Activated T-cell treated with anti-CD3 and anti-CD28 coated beads, Interleukin-2, amount 50 U/mL, for 72 hours (primary cell): Measurements from ENCODE around the gene NOP53. TPM values are rescaled to one million over a fixed set of nuclear protein-coding genes. Genes with fewer than 3 reads are reported as not detected.
"Not testable (repeated sequence)": the region's sequence is repeated elsewhere in the genome, so short reads cannot be mapped to it uniquely, and the experiment has no call there.

ENCODE experiments used
- ATAC-seq, 2 donors: fragments of 150-1000 bp; cut with Tn5 transposase; replicated peaks in 1 of 2; 2 replicates each; pipeline ENCODE4 v1.10.0; 2021; ENCODE audit warnings: moderate library complexity in 2 of 2, mild to moderate bottlenecking in 1 of 2
- DNase-seq, 2 donors: peaks; one replicate each; pipeline ENCODE4 v3.0.0; 2021 to 2022; ENCODE audit warnings: mixed read lengths in 1 of 2
- H3K27ac Mint-ChIP-seq: one replicate; pipeline ENCODE4 v1.8.0; 2022; ENCODE audit warnings: mild to moderate bottlenecking, moderate library complexity, mixed read lengths
- H3K27me3 Mint-ChIP-seq: one replicate; pipeline ENCODE4 v1.8.0; 2022; ENCODE audit warnings: low read depth, mixed read lengths
- H3K36me3 Mint-ChIP-seq, 2 donors: one replicate each; pipeline ENCODE4 v1.8.0; 2022; ENCODE audit warnings: mixed read lengths in 2 of 2, mild to moderate bottlenecking in 1 of 2; ENCODE audit not compliant: insufficient read depth in 2 of 2
- H3K4me1 Mint-ChIP-seq: one replicate; pipeline ENCODE4 v1.8.0; 2022; ENCODE audit warnings: low read depth, mixed read lengths
- H3K4me3 Mint-ChIP-seq, 2 donors: one replicate each; pipeline ENCODE4 v1.8.0; 2022; ENCODE audit warnings: mild to moderate bottlenecking in 2 of 2, mixed read lengths in 2 of 2, moderate library complexity in 2 of 2
- H3K9me3 Mint-ChIP-seq, 2 donors: one replicate each; pipeline ENCODE4 v1.8.0; 2022; ENCODE audit warnings: mixed read lengths in 2 of 2
- total RNA-seq, 2 donors: library from RNA; stranded (reverse); gene quantifications; one replicate each; pipeline ENCODE4 v1.2.3, GENCODE V29; 2022

The NOP53 gene
- total RNA-seq, 2 donors from 2014 or later, result 405 to 415 TPM

- Mint-ChIP-seq H3K36me3 (no peaks in the 10 kb centered on the region), H3K4me1 (peaks cover 44% of the 10 kb centered on the region), H3K4me3 (no peak overlapping the region), H3K27ac (no peak overlapping the region), H3K27me3 (peaks cover 35% of the 10 kb centered on the region), H3K9me3 (no peaks in the 10 kb centered on the region)
- DNase-seq, result no peak
- no peak for ATAC-seq
These were observed 18.9 kb upstream of the NOP53 start for GRCh38 chr19:47726467-47726866.

DNA sequence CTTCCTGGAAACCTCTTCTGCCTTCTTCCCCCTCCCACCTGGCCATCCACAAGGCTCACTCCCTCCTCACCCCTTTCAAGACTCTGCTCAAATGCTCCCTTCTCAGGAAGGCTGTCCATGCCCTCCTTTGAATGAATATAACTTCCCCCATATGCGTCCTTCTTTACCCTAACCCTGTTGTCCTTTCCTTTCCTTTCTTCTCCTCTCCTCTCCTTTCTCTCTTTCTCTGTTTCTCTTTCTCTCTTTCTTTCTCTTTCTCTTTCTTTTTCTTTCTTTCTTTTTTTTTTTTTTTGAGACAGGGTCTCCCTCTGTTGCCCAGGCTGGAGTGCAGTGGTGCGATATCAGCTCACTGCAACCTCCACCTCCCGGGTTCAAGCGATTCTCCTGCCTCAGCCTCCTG lies 17.1 kb upstream of the NOP53 start:
- H3K4me3 Mint-ChIP-seq, result peak overlapping the region in 1 of 2 donors; percentile 27

GRCh38 chr19:47729468-47729798 lies 15.9 kb upstream of the NOP53 start:
- Mint-ChIP-seq H3K4me1 (peaks cover 26% of the 10 kb centered on the region), H3K36me3 (no peaks in the 10 kb centered on the region), H3K27me3 (peaks cover 35% of the 10 kb centered on the region), H3K4me3 (peak overlapping the region; percentile 93 to 94), H3K9me3 (no peaks in the 10 kb centered on the region), H3K27ac (no peak overlapping the region)
- peak in 1 of 2 donors; percentile 28 for DNase-seq
- ATAC-seq, result peak; percentile 62 to 67

More for the DNA sequence above, 17.1 kb upstream of the NOP53 start:
- peaks cover 35% of the 10 kb centered on the region for H3K27me3 Mint-ChIP-seq
- not testable (repeated sequence) for DNase-seq, H3K36me3 Mint-ChIP-seq, H3K9me3 Mint-ChIP-seq, ATAC-seq, H3K27ac Mint-ChIP-seq
- H3K4me1 Mint-ChIP-seq, result peaks cover 35% of the 10 kb centered on the region

DNA sequence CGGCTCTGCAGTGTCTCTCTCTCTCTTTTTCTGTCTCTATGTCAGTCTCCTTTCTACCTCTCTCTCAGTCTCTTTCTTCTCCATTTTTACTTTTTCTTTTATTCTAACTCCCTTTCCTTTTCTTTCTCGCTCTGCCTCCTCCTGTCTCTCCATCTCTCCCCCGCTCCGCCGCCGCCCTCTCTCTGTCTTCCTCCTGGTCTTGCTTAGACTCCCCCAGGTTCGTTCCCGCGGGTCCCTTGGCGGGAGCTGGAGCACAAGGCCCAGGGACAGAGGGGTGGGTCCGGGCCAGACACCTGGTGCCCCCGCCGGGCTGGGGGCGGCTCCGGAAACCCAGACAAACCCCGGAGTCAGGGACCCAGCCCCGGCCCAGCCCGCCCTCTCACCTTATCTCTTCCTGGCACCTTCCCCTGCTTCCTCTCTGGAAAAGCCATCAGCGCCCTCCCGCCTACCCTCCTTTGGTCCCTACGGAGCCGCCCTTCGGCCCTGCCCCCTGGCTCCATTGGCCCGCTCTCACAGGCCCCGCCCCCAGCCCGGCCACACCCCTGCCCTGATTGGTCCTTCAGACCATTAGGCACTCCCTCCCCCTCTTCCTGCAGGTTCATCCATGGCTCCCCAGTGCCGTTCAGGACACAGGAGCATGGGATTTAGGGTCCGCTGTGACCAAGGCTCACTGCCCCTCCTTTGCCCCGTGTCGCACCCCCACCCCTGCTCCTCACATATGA lies 15.4 kb upstream of the NOP53 start:
- no peaks in the 10 kb centered on the region for H3K9me3 Mint-ChIP-seq
- H3K27me3 Mint-ChIP-seq, result peaks cover 35% of the 10 kb centered on the region
- H3K27ac Mint-ChIP-seq, result no peak overlapping the region
- DNase-seq, result peak; percentile 74 to 75
- peak; percentile 91 to 93 for ATAC-seq
- H3K4me1 Mint-ChIP-seq, result peaks cover 26% of the 10 kb centered on the region
- no peaks in the 10 kb centered on the region for H3K36me3 Mint-ChIP-seq
- peak overlapping the region; percentile 93 to 94 for H3K4me3 Mint-ChIP-seq

DNA sequence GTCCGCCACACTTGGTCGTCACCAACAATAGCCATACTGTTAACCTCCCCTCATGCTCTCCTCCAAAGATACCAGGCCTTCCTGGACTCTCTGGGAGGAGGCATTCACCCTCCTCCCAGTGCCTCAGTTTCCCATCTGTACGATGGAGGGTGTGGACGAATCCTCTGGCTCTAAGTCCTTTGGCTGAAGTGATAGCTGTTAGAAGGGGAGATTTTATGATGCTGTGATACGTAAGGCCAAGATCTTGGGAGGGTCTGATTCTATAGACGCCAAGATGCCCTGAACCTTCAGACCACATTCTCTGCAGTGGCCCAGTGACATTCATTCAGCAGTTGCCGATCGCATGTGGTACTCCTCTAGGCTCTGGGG lies 14.8 kb upstream of the NOP53 start:
- Mint-ChIP-seq H3K27ac (no peak overlapping the region), H3K4me3 (peak overlapping the region; percentile 93 to 94), H3K9me3 (no peaks in the 10 kb centered on the region), H3K4me1 (peaks cover 26% of the 10 kb centered on the region), H3K36me3 (no peaks in the 10 kb centered on the region), H3K27me3 (peaks cover 35% of the 10 kb centered on the region)
- ATAC-seq, result no peak
- no peak for DNase-seq

GRCh38 chr19:47730910-47731309 lies 14.4 kb upstream of the NOP53 start:
- Mint-ChIP-seq H3K27ac (no peak overlapping the region), H3K4me1 (peaks cover 26% of the 10 kb centered on the region), H3K27me3 (peaks cover 35% of the 10 kb centered on the region), H3K4me3 (no peak overlapping the region), H3K36me3 (no peaks in the 10 kb centered on the region), H3K9me3 (no peaks in the 10 kb centered on the region)
- ATAC-seq, result no peak
- no peak for DNase-seq

GRCh38 chr19:47735131-47735530 lies 10.2 kb upstream of the NOP53 start:
- ATAC-seq, result no peak
- peaks cover 5% of the 10 kb centered on the region for H3K4me1 Mint-ChIP-seq
- H3K36me3 Mint-ChIP-seq, result no peaks in the 10 kb centered on the region
- no peak for DNase-seq
- H3K9me3 Mint-ChIP-seq, result no peaks in the 10 kb centered on the region
- peaks cover 9% of the 10 kb centered on the region for H3K27me3 Mint-ChIP-seq
- no peak overlapping the region for H3K4me3 Mint-ChIP-seq
- no peak overlapping the region for H3K27ac Mint-ChIP-seq

- no peak overlapping the region for H3K4me3 Mint-ChIP-seq
These were observed 4.4 kb upstream of the NOP53 start for GRCh38 chr19:47740866-47741519.

GRCh38 chr19:47741544-47742140 lies 3.7 kb upstream of the NOP53 start:
- DNase-seq, result no peak
- H3K4me1 Mint-ChIP-seq, result peaks cover 42% of the 10 kb centered on the region
- H3K27me3 Mint-ChIP-seq, result no peaks in the 10 kb centered on the region
- no peaks in the 10 kb centered on the region for H3K9me3 Mint-ChIP-seq
- H3K27ac Mint-ChIP-seq, result no peak overlapping the region
- ATAC-seq, result no peak
- H3K4me3 Mint-ChIP-seq, result peak overlapping the region in 1 of 2 donors; percentile 3
- H3K36me3 Mint-ChIP-seq, result peaks cover 0 to 3% of the 10 kb centered on the region in 2 donors

More at GRCh38 chr19:47740866-47741519, 4.4 kb upstream of the NOP53 start:
- H3K27me3 Mint-ChIP-seq, result no peaks in the 10 kb centered on the region
- DNase-seq (no peak), ATAC-seq (no peak)
- H3K36me3 Mint-ChIP-seq, result peaks cover 0 to 3% of the 10 kb centered on the region in 2 donors
- no peaks in the 10 kb centered on the region for H3K9me3 Mint-ChIP-seq
- peaks cover 36% of the 10 kb centered on the region for H3K4me1 Mint-ChIP-seq
- H3K27ac Mint-ChIP-seq, result no peak overlapping the region

GRCh38 chr19:47742634-47743033 lies 2.7 kb upstream of the NOP53 start:
- peak overlapping the region; percentile 97 to 100 for H3K4me3 Mint-ChIP-seq
- H3K9me3 Mint-ChIP-seq, result no peaks in the 10 kb centered on the region
- H3K27me3 Mint-ChIP-seq, result no peaks in the 10 kb centered on the region
- DNase-seq (no peak), ATAC-seq (no peak)
- peaks cover 0 to 3% of the 10 kb centered on the region in 2 donors for H3K36me3 Mint-ChIP-seq
- H3K4me1 Mint-ChIP-seq, result peaks cover 47% of the 10 kb centered on the region
- no peak overlapping the region for H3K27ac Mint-ChIP-seq

DNA sequence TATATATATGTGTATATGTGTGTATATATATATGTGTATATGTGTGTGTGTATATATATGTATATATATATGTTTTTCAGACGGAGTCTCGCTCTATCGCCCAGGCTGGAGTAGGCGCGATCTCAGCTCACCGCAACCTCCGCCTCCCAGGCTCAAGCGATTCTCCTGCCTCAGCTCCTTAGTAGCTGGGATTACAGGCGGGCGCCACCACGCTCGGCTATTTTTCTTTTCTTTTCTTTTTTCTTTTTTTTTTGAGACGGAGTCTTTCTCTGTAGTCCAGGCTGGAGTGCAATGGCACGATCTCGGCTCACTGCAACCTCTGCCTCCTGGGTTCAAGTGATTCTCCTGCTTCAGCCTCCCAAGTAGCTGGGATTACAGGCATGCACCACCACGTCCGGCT lies 783 bp downstream of the NOP53 start:
- Mint-ChIP-seq H3K4me3 (peak overlapping the region; percentile 97 to 100), H3K36me3 (peaks cover 9 to 16% of the 10 kb centered on the region in 2 donors), H3K4me1 (peaks cover 64% of the 10 kb centered on the region), H3K27ac (peak overlapping the region; percentile 86)
- not testable (repeated sequence) for H3K27me3 Mint-ChIP-seq, DNase-seq, H3K9me3 Mint-ChIP-seq, ATAC-seq

GRCh38 chr19:47749326-47749725 lies 4.0 kb downstream of the NOP53 start:
- H3K4me1 Mint-ChIP-seq, result peaks cover 42% of the 10 kb centered on the region
- peak overlapping the region; percentile 25 to 67 for H3K4me3 Mint-ChIP-seq
- H3K9me3 Mint-ChIP-seq, result no peaks in the 10 kb centered on the region
- H3K27ac Mint-ChIP-seq, result peak overlapping the region; percentile 90
- H3K36me3 Mint-ChIP-seq, result peaks cover 9 to 33% of the 10 kb centered on the region in 2 donors
- DNase-seq, result no peak
- H3K27me3 Mint-ChIP-seq, result no peaks in the 10 kb centered on the region
- ATAC-seq, result no peak

DNA sequence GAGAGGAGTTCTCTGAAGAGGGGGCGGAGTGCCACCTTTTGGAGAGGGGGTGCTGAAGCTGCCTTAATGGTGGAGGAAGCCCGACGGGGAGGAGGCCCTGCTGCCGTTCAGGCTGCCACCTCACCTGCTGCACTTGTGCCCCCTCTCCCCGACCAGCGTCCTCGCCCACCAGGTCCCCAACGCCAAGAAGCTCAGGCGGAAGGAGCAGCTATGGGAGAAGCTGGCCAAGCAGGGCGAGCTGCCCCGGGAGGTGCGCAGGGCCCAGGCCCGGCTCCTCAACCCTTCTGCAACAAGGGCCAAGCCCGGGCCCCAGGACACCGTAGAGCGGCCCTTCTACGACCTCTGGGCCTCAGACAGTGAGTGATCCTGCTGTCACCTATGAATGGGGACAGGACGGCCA lies 5.4 kb downstream of the NOP53 start:
- DNase-seq (no peak), ATAC-seq (no peak)
- Mint-ChIP-seq H3K27ac (no peak overlapping the region), H3K27me3 (no peaks in the 10 kb centered on the region), H3K4me3 (no peak overlapping the region), H3K36me3 (peaks cover 6 to 33% of the 10 kb centered on the region in 2 donors), H3K4me1 (peaks cover 34% of the 10 kb centered on the region), H3K9me3 (no peaks in the 10 kb centered on the region)
